ENCODE results near the gene ARHGEF40.

ARHGEF40 gene

GRCh38 chr14:21099596-21099985 lies 29.5 kb downstream of the ARHGEF40 start:
- DNase-seq = no peak

- no peak for DNase-seq
These were observed 30.8 kb downstream of the ARHGEF40 start, which contains the start of gene TMEM253 for GRCh38 chr14:21100931-21101330. Gene TMEM253 (plus strand): TSS chr14:21101066. CDS start chr14:21101344, 278 bp downstream.

DNA sequence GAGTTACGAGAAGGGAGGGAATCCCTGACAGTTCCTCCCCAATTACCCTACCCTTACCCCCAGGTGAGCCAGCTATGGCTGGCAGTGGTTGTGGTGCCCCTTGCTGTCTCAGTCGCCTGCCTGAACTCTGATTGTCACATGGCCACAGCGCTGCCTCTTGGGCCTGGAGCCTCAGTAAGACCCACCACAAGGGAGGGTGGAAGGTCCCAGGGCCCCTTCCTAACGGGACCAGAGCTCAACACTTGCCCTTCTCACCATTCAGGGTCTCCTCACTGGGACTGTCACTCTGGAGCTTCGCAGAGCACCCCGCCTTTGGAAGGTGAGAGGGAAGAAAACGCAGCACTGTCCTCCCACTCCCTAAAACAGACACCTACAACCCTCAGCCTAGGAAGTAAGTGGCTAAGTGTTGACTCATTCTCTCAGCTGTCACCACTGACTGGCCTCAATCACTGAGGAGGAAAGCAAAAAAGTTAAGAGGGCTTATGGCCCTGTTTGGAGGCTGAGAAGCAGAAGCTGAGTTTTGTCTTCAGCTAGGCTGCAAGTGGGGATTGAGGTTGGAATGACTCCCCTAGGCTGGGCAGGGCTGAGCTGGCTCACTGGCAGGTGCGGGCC lies 31.8 kb downstream of the ARHGEF40 start:
- no peak for DNase-seq

- DNase-seq = no peak
These were observed 32.7 kb downstream of the ARHGEF40 start for GRCh38 chr14:21102521-21103410.

- DNase-seq = no peak
These were observed 33.3 kb downstream of the ARHGEF40 start for GRCh38 chr14:21103411-21103709.

- peak; percentile 89 to 92 for DNase-seq
These were observed 33.8 kb downstream of the ARHGEF40 start for GRCh38 chr14:21103710-21104447.

DNA sequence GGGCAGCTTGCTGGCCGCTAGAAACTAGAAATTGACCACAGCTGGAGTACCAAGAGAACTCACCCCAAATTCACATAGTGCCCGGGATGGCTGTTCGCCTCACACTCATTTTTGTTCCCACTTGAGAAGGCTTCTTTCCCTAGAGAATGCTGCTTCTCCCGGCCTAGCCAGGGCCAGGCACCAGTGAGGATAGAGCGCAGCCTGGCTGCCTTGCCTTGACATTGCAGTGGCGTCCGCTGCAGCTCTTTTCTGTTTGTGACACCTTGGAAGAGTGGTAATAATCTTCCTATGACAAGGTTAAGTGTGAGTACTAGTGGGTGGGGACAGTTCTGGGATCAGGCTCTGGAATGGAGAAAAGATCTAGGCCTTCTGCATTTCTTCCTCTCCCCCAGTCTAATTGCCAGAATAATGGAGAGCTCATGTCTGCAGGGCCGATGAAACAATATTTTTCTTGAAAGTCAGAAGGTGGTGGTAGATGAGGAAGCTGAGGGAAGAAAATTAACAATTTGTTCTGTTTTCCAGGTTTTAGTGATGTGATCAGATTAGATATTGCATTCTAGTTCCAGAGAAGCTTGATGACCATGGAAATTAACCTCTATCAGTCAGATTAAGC lies 34.5 kb downstream of the ARHGEF40 start:
- DNase-seq = peak; percentile 53 to 60

DNA sequence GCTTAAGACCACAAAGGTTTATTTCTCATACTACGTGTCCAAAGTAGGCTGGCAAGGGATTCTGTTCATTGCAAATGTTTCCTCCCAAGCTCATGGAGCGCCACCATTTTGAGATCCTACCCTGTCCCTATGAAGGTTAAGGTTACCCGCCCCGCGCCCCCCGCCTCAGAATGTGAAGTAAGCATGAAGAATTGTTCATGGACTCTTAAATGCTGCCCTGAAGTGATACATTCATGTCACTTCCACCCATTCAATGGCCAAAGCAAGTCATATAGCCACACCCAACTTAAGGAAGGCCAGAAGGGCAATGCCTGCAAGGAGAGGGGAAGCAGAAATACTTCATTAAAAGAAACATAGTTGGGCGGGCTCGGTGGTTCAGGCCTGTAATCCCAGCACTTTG lies 35.0 kb downstream of the ARHGEF40 start:
- DNase-seq = no peak

DNA sequence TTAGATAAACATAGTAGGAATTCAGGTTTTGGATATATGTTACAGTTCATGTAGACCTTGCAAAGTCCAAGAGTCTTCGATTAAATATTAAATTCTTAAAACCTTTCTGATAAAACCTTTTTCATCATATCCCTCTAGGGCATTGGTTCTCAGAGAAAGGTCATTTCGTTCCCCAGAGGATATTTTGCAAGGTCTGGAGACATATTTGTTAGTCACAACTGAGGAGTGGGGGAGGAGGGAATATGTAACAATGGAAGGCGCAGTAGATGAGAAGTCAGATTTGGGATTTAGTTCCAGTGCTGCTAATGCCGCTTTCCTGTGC lies 36.0 kb downstream of the ARHGEF40 start:
- no peak for DNase-seq

DNA sequence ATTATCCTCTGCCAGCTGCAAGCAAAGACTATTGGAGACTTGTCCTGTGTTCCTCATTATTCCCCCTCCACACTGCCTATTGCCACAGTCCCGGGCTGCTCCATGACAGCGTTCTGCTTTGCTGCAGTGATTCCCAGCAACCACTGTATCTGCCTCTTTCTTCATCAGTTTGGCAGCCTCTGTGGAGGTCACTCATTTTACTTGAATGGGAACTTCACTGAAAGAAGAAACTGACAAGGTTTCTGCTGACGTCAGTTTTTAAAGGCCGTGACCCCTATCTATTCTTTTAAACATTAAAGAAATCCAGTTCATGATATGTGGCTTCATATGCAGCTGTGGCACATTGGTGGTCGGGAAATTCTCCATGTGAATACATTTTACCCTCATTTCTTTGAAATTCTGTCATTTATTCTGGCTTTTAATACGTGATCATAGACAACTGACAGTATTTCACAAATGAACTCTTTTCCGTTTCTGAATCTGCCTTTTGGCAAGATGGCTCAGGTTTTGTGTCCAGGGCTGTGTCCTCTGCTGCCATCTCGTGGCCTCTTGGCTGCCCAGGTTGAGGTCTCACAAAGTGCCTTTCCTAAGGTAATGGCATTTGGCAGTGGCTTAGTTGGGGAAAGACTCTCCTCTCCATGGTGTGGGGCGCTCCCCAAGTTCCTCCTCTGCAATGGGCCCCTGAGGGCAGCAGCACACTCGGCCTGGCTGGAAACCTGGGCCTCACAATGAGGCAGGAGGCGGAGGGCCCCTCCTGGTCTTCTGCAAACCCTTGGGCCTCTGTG lies 36.6 kb downstream of the ARHGEF40 start:
- peak; percentile 67 to 70 for DNase-seq

GRCh38 chr14:21107283-21107800 lies 37.2 kb downstream of the ARHGEF40 start:
- no peak for DNase-seq

- DNase-seq = no peak
These were observed 38.7 kb downstream of the ARHGEF40 start for GRCh38 chr14:21108791-21109190.

DNA sequence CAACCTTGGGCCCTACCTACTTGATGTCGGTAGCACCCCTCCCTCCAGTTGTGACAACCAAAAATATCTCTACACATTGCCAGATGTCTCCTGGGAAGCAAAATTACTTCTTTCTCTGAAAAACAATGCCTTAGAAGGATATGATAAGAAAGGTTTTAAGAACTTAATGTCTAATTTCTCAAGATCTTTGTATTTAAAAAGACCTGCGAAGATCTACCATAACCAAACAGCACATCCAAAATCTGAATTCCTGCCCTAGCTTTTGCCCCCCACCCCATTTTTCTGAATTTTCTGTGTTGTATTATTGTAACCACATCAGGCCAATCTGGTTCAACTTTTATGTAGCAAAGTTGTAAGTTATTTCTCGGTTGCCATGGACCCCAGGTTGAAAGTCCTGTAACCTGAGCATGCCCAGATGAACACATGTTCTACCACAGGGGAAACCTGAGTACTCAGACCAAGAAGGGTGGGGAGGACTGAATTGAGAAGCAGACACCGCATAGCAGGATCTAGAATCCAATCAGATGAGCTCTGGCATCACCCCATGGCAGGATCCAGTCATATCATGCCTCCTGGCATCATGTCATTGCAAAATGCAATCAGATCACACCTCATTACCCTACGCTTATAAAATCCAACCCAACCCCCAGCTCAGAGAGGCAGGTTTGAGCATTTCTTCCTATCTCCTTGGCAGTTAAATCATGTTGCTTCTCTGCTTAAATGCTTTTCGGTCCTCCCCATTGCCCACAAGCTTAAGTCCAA lies 39.5 kb downstream of the ARHGEF40 start:
- no peak for DNase-seq

- no peak for DNase-seq
These were observed 42.2 kb downstream of the ARHGEF40 start for GRCh38 chr14:21112255-21112654.

- no peak for DNase-seq
These were observed 43.3 kb downstream of the ARHGEF40 start for GRCh38 chr14:21113369-21113768.

- no peak for DNase-seq
These were observed 48.8 kb downstream of the ARHGEF40 start for GRCh38 chr14:21118933-21119332.

GRCh38 chr14:21120686-21121085 lies 50.6 kb downstream of the ARHGEF40 start:
- DNase-seq = no peak

DNA sequence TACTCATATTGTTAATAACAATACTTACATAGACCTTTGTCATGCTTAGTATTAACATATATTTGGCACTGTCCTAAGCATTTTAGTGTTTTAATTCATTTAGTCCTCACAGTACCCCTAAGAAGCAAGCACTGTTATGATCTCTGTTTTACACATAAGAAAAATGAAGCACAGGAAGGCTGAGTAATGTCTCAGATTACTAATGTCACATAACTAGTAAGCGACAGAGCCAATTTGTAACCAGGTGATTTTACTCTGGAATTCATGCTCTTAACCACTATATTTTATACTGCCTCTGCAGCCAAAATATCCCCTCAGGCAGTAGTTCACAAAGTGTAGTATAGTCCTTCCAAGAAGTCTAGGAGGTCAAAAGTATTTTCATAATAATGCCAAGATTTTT lies 51.0 kb downstream of the ARHGEF40 start:
- no peak for DNase-seq

- DNase-seq = no peak
These were observed 53.3 kb downstream of the ARHGEF40 start for GRCh38 chr14:21123429-21123828.

- no peak for DNase-seq
These were observed 63.8 kb downstream of the ARHGEF40 start for GRCh38 chr14:21133901-21134300.

DNA sequence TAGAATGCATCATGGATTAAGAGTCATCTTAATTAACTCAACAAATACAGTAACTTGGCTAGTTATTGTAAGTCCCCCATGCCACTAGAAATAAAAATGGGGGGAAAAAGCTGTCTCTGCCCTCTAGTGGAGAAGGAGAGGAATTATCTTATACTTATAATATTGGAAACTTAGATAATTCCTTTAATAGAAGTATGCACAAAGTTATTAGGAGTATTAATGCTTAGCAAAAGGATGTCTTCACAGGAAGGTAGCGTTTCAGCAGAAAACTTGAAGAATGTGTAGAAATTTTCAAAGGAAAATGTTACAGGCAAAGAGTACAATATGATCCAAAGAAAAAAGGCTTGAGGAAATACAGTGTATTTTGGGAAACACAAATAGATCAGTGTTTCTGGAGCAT lies 65.9 kb downstream of the ARHGEF40 start:
- DNase-seq = no peak

All from stimulated activated CD4-positive, alpha-beta T cell treated with anti-CD3 and anti-CD28 coated beads, Interleukin-4, amount 100 ng/mL, for 4 hours (primary cell).